GM12801 (cell line): Measurements from ENCODE around the gene COL3A1.

Source experiments
- CTCF ChIP-seq: IDR thresholded peaks from one replicate; pipeline ENCODE4 v1.5.1; 2011; ENCODE audit warnings: control low read depth; ENCODE audit not compliant: insufficient read length; ENCODE audit errors: extremely low read depth

COL3A1 gene

GRCh38 chr2:188966079-188966571 is 8.0 kb upstream of the COL3A1 start:
- TF ChIP-seq CTCF, result no peak

- TF ChIP-seq CTCF, result no peak
Measured at GRCh38 chr2:188966728-188967440, 7.3 kb upstream of the COL3A1 start.

GRCh38 chr2:188969236-188969635 is 4.9 kb upstream of the COL3A1 start:
- TF ChIP-seq CTCF, result no peak

- TF ChIP-seq CTCF, result no peak
Measured at GRCh38 chr2:188969651-188970050, 4.5 kb upstream of the COL3A1 start.

- TF ChIP-seq CTCF, result no peak
Measured at GRCh38 chr2:188970211-188970610, 4.0 kb upstream of the COL3A1 start.

GRCh38 chr2:188971432-188971861 is 2.7 kb upstream of the COL3A1 start:
- TF ChIP-seq CTCF, result no peak

GRCh38 chr2:188973641-188974040 is 532 bp upstream of the COL3A1 start:
- no peak for TF ChIP-seq CTCF
